IMR-90 (cell line): ENCODE measurements around the gene PDK3. TPM values are rescaled to one million over a fixed set of nuclear protein-coding genes. Genes with fewer than 3 reads are reported as not detected.

Experiments
- ATAC-seq: fragments of 200-7000 bp; cut with Tn5 transposase; 2 replicates; pipeline ENCODE4 v1.9.1; 2020; ENCODE audit warnings: low read depth, mild to moderate bottlenecking, moderate library complexity
- BruUV-seq: library from RNA; stranded (reverse); fragments of 400-500 nt; replicated peaks from 2 replicates; lab custom pipeline; 2021; lab: Mats Ljungman, UMichigan
- CTCF ChIA-PET: fragments of 300-600 bp; formaldehyde crosslinking; extraction: SDS; loops from one replicate; lab custom pipeline; 2021; ENCODE audit warnings: antibody characterized with exemption; lab: Yijun Ruan, JAX
- POLR2A ChIA-PET: fragments of 300-600 bp; sonication (Branson Sonifier 250); formaldehyde crosslinking; loops from one replicate; lab custom pipeline; 2022; ENCODE audit warnings: antibody characterized with exemption; ENCODE audit not compliant: unreplicated experiment; lab: Charles Lee
- DNase-seq: peaks from one replicate; pipeline ENCODE4 v3.0.0; 2013
- H2AFZ ChIP-seq: replicated peaks from 2 replicates; pipeline ENCODE3; 2013; ENCODE audit warnings: low read length, mild to moderate bottlenecking; ENCODE audit not compliant: poor library complexity
- H2AK5ac ChIP-seq: 2 replicates; pipeline ENCODE4 v1.6.1; 2013; ENCODE audit warnings: low read depth, low read length, inconsistent platforms
- H2AK9ac ChIP-seq: replicated peaks from 2 replicates; pipeline ENCODE3; 2013; ENCODE audit warnings: mild to moderate bottlenecking, low read depth, low read length, moderate library complexity; ENCODE audit not compliant: poor library complexity
- H2BK120ac ChIP-seq: 2 replicates; pipeline ENCODE4 v1.6.1; 2013; ENCODE audit warnings: low read depth, low read length, inconsistent platforms
- H2BK15ac ChIP-seq: 3 replicates; pipeline ENCODE4 v1.6.1; 2013; ENCODE audit warnings: low read depth, low read length, inconsistent platforms
- H2BK20ac ChIP-seq: 2 replicates; pipeline ENCODE4 v1.6.1; 2013; ENCODE audit warnings: low read depth, mild to moderate bottlenecking, inconsistent platforms, low read length, moderate library complexity
- H2BK5ac ChIP-seq: 2 replicates; pipeline ENCODE4 v1.6.1; 2013; ENCODE audit warnings: mild to moderate bottlenecking, low read depth, low read length, inconsistent platforms; ENCODE audit not compliant: poor library complexity, severe bottlenecking
- H3K14ac ChIP-seq: replicated peaks from 2 replicates; pipeline ENCODE4 v1.6.1; 2013; ENCODE audit warnings: low read depth, low read length, inconsistent platforms
- H3K18ac ChIP-seq: 2 replicates; pipeline ENCODE4 v1.6.1; 2013; ENCODE audit warnings: low read depth, low read length, control low read depth
- H3K23ac ChIP-seq: 2 replicates; pipeline ENCODE4 v1.6.1; 2013; ENCODE audit warnings: low read depth, low read length, inconsistent platforms
- H3K27ac ChIP-seq: 2 replicates; pipeline ENCODE4 v1.5.1; 2013; ENCODE audit warnings: mild to moderate bottlenecking, control low read depth, low read length; ENCODE audit not compliant: insufficient read depth
- H3K27me3 ChIP-seq: 2 replicates; pipeline ENCODE4 v1.6.1; 2013; ENCODE audit warnings: low read length; ENCODE audit not compliant: control insufficient read depth, insufficient read depth
- H3K36me3 ChIP-seq: 2 replicates; pipeline ENCODE4 v1.6.1; 2013; ENCODE audit warnings: low read length, mixed read lengths; ENCODE audit not compliant: control insufficient read depth, insufficient read depth
- H3K4ac ChIP-seq: 2 replicates; pipeline ENCODE4 v1.6.1; 2013; ENCODE audit warnings: low read depth, low read length, inconsistent platforms
- H3K4me1 ChIP-seq: 2 replicates; pipeline ENCODE4 v1.6.1; 2013; ENCODE audit warnings: low read length, mixed read lengths; ENCODE audit not compliant: control insufficient read depth, insufficient read depth
- H3K4me2 ChIP-seq: 2 replicates; pipeline ENCODE4 v1.6.1; 2013; ENCODE audit warnings: low read depth, mild to moderate bottlenecking, control low read depth, low read length, moderate library complexity
- H3K4me3 ChIP-seq: 2 replicates; pipeline ENCODE4 v1.5.1; 2013; ENCODE audit warnings: low read depth, mild to moderate bottlenecking, control low read depth, low read length, moderate library complexity; ENCODE audit not compliant: insufficient read depth
- H3K56ac ChIP-seq: 2 replicates; pipeline ENCODE4 v1.6.1; 2013; ENCODE audit warnings: low read length, inconsistent platforms; ENCODE audit not compliant: insufficient read depth; ENCODE audit errors: extremely low read depth
- H3K79me1 ChIP-seq, 2 experiments: 2 replicates each; pipeline ENCODE4 v1.6.1; 2013; ENCODE audit warnings: low read length in 2 of 2, inconsistent platforms in 1 of 2, low read depth in 1 of 2
- H3K9ac ChIP-seq: 2 replicates; pipeline ENCODE4 v1.6.1; 2013; ENCODE audit warnings: low read depth, low read length, control low read depth
- H3K9me1 ChIP-seq: 2 replicates; pipeline ENCODE4 v1.6.1; 2013; ENCODE audit warnings: low read length, inconsistent platforms; ENCODE audit not compliant: insufficient read depth
- H3K9me3 ChIP-seq: 2 replicates; pipeline ENCODE4 v1.6.1; 2013; ENCODE audit warnings: low read length; ENCODE audit not compliant: control insufficient read depth, insufficient read depth
- H4K20me1 ChIP-seq: 2 replicates; pipeline ENCODE4 v1.6.1; 2013; ENCODE audit warnings: low read length, inconsistent platforms; ENCODE audit not compliant: insufficient read depth
- H4K5ac ChIP-seq: 2 replicates; pipeline ENCODE4 v1.6.1; 2013; ENCODE audit warnings: mild to moderate bottlenecking, low read depth, low read length, control low read depth
- H4K8ac ChIP-seq, 2 experiments: 2 replicates each; pipeline ENCODE4 v1.6.1; 2013; ENCODE audit warnings: low read depth in 2 of 2, low read length in 2 of 2, control low read depth in 1 of 2, inconsistent platforms in 1 of 2
- H4K91ac ChIP-seq: 2 replicates; pipeline ENCODE4 v1.6.1; 2013; ENCODE audit warnings: low read depth, low read length, inconsistent platforms; ENCODE audit not compliant: insufficient read depth
- CEBPB ChIP-seq: IDR thresholded peaks from 2 replicates; pipeline ENCODE4 v1.6.1; 2012; ENCODE audit warnings: low read depth, low read length, improper control_type of control experiment
- RFX5 ChIP-seq: IDR thresholded peaks from 2 replicates; pipeline ENCODE4 v1.8.0; 2012; ENCODE audit warnings: low read depth, mild to moderate bottlenecking, low read length, moderate library complexity
- WGBS, 2 experiments: methylation state at CpG; one replicate each; pipeline versions ENCODE4 v1.1.5 to v1.1.7; 2013; ENCODE audit warnings: missing lambda C conversion rate in 2 of 2; ENCODE audit not compliant: insufficient read length in 1 of 2; ENCODE audit errors: extremely low coverage in 2 of 2; 5-methylcytosine and 5-hydroxymethylcytosine counted together
- dilution Hi-C: fragments of 300-500 bp; cut with HindIII; formaldehyde crosslinking; loops from one replicate; pipeline ENCODE4 v1.14.3; 2018; ENCODE audit warnings: low sequenced_read_pairs; ENCODE audit not compliant: unreplicated experiment
- in situ Hi-C: fragments of 300-500 bp; cut with MboI; formaldehyde crosslinking; loops from 3 replicates; pipeline ENCODE4 v1.14.3; 2019; ENCODE audit warnings: low sequenced_read_pairs, inconsistent platforms, mixed read lengths
- intact Hi-C: fragments of 100-400 bp; cut with micrococcal nuclease; formaldehyde crosslinking; loops from 2 replicates; pipeline ENCODE4 v1.10.0; 2022
- polyA plus RNA-seq, 3 experiments: library from polyadenylated mRNA; depleted of rRNA; stranded (reverse); fragments of >200 nt; gene quantifications; 2 replicates each; pipeline ENCODE4 v1.2.3, GENCODE V29; 2012; ENCODE audit warnings: low replicate concordance in 1 of 3
- total RNA-seq: library from RNA; depleted of rRNA; stranded (reverse); fragments of >200 nt; gene quantifications from 2 replicates; pipeline ENCODE4 v1.2.3, GENCODE V29; 2012

PDK3 gene
- total and polyA plus RNA-seq, 2 of the 4 experiments (the other 2 are of a cell fraction), result 2.3 to 4.8 TPM

DNA sequence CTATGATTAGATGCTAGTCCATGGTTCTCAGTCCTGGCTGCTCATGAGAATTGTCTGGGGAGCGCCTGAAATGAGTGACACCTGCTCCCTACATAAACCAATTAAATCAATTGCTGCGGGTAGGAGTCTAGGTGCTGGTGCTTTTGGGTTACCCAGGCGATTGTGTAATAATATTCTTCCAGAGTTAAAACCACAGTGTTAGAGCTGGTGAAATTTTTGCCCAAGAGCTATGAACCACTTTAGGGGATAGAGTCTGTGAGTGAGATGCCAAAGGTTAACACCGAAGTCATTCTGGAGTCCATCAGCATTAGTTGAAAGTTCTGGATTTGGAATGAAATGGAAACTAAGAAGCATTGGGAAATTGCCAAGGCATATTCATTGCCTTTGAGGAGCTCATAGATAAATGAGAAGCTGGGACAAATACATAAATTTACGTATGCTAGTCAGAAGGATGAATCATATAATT is 15.3 kb downstream of the PDK3 start:
- CTCF ChIA-PET, result no interaction called here
- POLR2A ChIA-PET, result interaction anchor here (0.6 kb wide), 1 partner anchor 12 kb away, joined by 4 read pairs; no protein-coding TSS in a partner anchor
- in situ Hi-C loops (no loop called here), dilution Hi-C loops (no loop called here), intact Hi-C loops (no loop called here)
- H3K4me2 ChIP-seq, result no peak overlapping the region
- no peak overlapping the region for H3K9ac ChIP-seq
- H3K9me3 ChIP-seq, result no peaks in the 10 kb centered on the region
- H3K23ac ChIP-seq, result no peak overlapping the region
- H3K27me3 ChIP-seq, result peaks cover 1% of the 10 kb centered on the region
- no peak overlapping the region for H4K91ac ChIP-seq
- H3K56ac ChIP-seq, result no peak overlapping the region
- no peak overlapping the region for H2BK15ac ChIP-seq
- no peaks in the 10 kb centered on the region for H4K20me1 ChIP-seq
- 100% methylated on average over 1 of the region's 5 CpGs; no CpG with 5 or more reads in 1 of the 2 experiments for WGBS, 2 experiments
- no peak overlapping the region for H2AK9ac ChIP-seq
- H3K4me3 ChIP-seq, result no peak overlapping the region
- no peak overlapping the region for H2BK120ac ChIP-seq
- no TSS peak for BruUV-seq
- no peaks in the 10 kb centered on the region for H3K36me3 ChIP-seq
- H3K4ac ChIP-seq, result no peak overlapping the region
- no peak overlapping the region for H4K5ac ChIP-seq
- H3K27ac ChIP-seq, result no peak overlapping the region
- no peak overlapping the region for H2AK5ac ChIP-seq
- H3K4me1 ChIP-seq, result no peaks in the 10 kb centered on the region
- H3K14ac ChIP-seq, result no peak overlapping the region
- H2BK20ac ChIP-seq, result no peak overlapping the region
- no peak overlapping the region for H4K8ac ChIP-seq
- ATAC-seq, result no peak
- no peak overlapping the region for H2AFZ ChIP-seq
- TF ChIP-seq RFX5 (no peak), CEBPB (peak; percentile 25; the same call in 1 of the 2 replicates)
- no peaks in the 10 kb centered on the region for H3K79me1 ChIP-seq
- no peaks in the 10 kb centered on the region for H3K9me1 ChIP-seq
- no peak overlapping the region for H2BK5ac ChIP-seq
- H3K18ac ChIP-seq, result no peak overlapping the region
- no peak for DNase-seq
